NCI-H1092 treated with DMSO at 0.1 percent for 48 hours (cell line): Measurements from ENCODE around the gene LRTM2.

Experiments
- DNase-seq: peaks from one replicate; lab custom pipeline; 2025; lab: John Stamatoyannopoulos, UW

The LRTM2 gene

GRCh38 chr12:1820191-1820895, at the start of gene LRTM2:
Gene LRTM2, plus strand, starts transcription at chr12:1820565. Its CDS starts 7,584 bp downstream, at chr12:1828149.
- DNase-seq, result peak; percentile 21

DNA sequence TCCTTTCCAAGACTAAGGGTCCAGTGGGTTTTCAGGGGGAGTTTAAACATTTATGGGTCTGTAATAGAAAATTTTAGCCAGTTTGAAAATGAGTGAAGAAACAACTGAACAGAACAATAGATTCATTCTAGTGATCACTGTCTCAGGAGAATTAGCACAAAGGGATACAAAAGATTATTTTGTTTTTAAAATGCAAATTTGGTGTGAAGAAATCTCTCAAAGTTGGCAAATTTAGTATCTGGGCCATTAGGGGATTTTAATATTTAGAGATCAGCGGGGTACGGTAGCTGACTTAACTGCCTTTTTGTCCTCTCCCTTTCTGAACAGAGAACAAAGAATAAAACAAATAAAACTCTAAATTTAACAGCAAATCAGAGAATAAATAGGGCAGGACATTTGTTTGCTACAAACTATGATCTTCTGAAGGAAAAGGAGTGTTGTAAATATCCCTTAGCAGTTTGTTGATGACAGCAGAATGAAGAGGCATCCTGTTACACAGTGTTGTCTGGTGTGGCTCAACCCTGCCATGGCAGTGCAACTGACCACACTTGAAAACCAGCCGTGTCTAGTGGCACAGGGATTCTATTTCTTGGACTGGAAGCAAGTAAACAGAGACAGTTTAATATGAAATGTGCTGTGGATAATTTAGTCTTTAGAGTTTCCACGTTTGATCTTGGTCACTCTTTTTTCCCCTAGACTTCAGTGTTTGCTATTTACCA, 46.3 kb upstream of the LRTM2 start:
- no peak for DNase-seq

- DNase-seq, result no peak
Measured at GRCh38 chr12:1776170-1776921, 44.0 kb upstream of the LRTM2 start.

GRCh38 chr12:1777798-1778197, 42.6 kb upstream of the LRTM2 start:
- no peak for DNase-seq

DNA sequence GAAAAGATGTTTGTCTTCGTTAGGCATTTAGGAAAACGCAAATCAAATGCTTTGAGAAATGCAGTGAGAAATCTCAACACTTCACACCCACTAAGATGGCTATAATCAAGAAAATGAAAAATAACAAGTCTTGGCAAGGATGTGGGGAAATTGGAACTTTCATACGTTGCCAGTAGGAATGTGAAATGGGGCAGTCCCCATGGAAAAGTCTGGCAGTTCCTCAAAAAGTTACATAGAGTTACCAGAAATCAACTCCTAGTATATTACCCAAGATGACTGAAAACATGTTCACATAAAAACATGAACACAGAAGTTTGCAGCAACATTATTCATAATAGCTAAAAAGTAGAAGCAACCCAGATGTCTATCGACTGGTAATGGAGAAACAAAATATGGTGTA, 41.5 kb upstream of the LRTM2 start:
- no peak for DNase-seq

GRCh38 chr12:1779783-1780182, 40.6 kb upstream of the LRTM2 start:
- DNase-seq, result no peak

DNA sequence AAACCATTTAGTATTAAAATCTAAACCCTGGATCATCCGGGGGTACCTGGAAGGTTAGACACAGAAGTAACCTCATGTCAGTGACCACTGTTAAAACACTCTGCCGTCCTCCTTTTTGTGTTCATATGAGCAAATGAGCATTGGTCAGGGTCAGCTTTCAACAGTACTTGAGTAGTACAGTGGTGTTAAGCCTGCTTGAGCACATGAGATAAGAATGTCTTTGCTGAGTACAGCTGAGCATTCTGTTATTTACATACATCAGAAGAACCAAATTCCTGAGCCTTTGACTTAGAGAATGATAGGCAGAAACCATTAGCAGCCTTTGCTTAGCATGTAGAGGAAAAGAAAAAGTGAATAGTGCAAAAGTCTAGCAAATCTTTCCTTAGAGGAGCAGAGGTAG, 38.6 kb upstream of the LRTM2 start:
- no peak for DNase-seq

DNA sequence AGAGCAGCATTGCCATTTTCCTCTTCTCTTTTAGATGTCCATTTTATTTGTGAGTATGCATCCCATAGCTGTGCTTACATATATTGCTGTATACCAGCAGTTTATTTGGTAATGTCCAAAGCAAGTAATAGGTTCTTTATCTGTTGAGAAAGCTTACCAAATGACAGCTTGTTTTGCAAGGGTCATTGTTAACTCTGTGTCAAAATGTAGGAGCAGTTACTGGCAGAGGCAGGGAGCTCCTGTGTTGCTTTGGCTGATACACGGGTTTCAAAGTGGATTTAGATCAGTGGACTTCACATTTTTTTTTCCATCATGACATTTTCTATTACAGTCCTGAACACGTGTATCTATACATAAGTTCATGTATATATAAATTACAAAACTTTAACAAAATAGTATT, 38.1 kb upstream of the LRTM2 start:
- DNase-seq, result no peak

GRCh38 chr12:1787714-1788113, 32.7 kb upstream of the LRTM2 start:
- DNase-seq, result no peak

DNA sequence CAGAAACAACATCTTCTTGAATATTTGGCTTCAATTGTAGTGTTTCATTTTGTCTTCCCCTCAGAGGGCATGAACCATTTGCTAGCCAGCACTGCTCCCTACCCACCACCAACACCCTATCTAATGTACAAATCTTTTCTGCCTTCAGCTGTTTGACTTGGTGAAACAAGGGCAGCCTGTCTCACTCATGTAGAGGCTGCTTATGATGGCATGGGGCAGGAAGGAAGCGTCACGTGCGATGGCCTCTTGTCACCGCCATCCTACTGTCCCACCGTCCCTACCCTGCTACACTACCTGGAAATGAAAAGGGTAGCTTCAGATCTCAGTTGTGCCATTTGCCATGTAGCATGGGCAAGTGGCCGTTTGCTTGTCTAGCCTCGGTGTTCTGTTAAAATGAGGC, 29.9 kb upstream of the LRTM2 start:
- no peak for DNase-seq

DNA sequence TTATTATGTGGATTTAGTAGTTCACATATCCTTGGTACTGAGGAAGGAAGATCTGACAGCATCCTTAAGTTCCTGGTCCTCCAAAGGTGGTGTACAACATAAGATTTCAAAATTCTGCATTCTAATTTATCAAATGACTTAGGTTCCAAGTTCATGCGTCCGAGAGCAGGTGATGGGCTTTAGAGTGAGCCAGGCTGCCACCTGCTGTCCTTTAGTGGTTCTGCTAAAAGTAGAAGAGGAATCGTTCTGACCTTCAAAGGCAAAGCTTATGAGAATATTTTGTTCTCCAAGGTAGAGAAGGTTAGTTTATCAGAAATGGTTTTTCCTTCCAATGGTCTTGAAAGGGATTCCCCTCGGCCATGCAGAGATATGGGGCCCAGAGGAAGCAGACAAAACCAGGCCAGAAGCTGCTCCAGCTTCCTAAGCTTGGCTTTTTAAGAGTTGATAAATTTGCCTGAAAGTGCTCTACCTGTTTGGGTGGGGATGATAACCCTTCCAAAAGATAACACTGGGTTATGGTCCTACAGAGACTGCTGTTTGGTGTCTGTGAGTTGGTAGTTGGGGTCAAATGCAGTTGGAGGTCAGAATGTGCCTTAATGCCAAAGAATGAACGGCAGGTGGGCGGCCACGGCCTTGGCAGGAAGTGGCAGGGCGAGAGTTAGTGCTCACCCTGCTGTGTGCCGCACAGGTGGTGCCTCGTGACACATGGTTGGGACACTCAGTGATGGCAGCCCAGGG, 29.1 kb upstream of the LRTM2 start:
- DNase-seq, result peak; percentile 74

GRCh38 chr12:1792406-1792805, 28.0 kb upstream of the LRTM2 start:
- no peak for DNase-seq

DNA sequence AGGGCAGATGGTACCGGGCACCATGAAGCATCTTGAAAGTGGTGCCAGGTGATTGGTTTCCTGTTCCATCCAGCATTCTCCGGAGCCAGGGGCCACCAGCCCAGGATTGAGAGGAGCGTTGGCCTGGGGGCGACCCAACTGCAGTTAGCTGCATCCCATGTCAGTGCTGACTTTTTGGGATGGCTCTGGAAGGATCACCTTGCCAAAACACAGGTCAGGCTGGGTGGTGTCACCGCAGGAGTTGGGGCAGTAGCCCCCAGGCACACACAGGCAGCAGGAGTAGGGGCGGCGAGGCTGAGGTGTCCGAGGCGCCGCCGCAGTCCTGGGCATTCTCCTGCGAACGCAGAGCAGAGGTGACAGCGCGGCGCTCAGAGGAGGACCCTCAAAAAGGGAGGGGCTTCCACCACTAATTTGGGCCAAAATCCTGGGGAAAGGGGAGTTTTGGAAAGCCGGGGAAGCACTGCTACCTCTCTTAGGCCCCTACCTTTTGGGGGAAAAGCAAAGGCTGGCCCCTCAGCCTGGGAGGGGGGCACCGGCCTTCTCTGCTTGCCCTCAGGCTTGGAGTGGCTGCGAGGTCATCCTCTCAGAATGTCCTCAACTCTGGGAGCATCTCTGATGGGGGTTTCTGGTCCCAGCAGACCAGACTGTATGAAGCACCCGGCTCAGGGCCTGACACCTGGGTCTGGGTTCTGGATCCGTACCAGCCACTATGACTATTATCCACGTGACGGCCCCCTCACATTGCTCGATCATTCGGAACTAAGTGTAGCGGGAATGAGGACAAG, 26.7 kb upstream of the LRTM2 start:
- no peak for DNase-seq

DNA sequence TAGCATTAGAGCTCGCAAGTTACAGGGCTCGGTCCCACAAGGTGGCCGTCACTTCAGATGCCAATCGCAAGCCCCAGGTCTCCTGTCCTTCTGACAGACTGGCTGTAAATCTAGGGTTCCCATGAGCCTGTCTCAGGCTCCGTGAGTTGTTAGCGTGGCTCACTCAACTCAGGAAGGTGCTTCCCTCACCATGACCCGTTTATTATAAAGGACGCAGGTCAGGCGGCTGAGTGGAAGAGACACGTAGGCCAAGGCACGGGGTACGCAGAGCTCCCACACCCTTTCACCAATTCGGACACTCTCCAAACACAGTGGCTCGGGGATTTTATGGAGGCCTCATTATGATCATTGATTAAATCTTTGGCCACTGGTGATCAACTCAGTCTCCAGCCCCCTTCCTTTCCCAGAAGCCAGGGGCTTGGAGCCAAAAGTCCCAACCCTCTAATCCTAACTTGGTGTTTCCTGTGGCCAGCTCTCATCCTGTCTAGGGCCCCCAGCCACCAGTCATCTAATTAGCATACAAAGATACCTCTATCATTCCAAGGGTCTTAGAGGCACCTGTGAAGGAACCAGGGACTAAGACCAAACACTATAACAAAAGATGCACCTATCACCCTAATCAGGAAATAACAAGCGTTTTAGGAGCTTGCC, 25.8 kb upstream of the LRTM2 start:
- no peak for DNase-seq

DNA sequence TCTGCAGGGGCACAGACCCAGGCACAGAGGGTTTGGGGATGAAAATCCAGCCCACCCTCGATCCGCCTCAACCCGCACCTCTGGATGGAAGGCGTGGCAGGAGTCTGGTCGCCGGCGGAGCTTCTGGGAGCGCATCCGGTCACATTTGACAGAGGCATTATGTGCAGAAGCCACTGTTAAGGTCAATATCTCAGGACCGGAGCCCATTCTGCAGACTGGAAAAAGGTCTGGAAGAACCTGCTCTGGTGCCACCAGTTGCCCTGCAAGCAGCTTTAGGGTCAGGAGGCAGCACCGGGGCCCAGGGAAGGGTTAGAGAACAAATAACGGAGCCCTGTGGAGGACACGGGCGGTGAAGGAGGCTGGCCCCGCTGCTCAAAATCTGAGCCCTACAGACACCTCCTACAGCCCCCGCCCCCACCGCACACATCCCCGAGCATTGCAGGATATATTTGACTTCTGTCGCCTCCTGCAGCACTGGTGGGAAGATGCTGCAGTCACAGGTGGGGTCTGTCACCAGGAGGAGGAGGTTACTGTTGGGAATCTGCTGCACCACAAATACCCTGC, 25.1 kb upstream of the LRTM2 start:
- no peak for DNase-seq

DNA sequence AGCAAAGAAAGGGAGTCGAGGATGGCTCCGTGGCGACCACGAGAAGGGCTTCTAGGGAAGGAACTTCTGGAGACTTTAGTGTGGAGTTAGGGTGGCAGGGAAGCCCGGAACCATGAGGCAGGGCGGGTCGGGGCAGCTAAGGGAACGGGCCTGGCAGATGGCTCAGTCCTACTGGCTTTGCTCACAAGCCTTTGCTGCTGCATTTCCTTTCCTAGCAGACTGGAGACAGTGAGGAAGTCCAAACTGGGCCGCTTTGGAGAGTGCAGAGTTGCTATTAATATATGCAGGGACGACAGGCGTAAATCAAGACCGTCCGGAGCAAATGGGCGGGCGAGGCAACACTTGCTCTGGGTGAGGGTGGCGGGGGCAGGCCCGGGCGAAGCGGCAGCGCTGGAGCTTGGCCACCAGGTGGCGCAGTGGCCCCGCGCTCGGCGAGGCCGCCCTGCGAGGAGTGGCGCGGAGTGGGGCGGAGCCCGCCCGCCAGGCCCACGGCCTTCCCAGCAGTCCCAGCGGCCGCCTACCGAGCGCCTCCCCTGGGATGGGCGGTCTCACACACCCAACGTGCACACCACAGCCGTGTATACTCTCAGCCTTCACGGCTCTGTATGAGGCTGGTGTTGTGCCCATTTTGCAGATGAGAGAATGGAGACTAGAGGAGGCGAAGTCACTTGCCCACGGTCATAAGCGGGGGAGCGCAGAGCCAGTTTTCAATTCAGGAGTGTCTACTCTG, 24.4 kb upstream of the LRTM2 start:
- peak; percentile 76 for DNase-seq

DNA sequence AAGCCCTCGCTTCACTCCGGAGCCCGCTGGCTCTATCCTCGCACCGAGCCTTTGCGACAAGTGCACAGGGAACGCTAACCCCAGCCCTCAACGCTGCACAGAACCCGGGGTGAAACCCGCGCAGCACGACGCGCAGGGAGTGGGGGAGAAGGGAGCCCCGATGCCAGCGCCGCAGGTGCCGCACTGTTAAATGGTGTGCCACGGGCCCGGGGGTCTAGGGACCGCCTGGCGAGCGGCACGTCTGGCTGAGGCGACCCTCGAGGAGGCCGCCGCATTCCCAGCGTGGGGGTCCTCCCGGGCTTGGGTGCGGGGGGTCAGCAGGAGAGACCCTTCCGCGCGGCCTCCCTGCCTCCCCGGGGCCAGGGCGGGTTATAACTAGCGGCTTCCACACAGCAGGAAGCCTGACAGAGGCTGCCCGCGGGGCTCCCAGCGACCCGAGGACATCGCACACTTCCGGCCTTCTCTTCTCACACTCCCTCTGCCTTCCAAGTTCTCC, 23.8 kb upstream of the LRTM2 start:
- no peak for DNase-seq

GRCh38 chr12:1797011-1797901, 23.1 kb upstream of the LRTM2 start:
- DNase-seq, result no peak
